WTC11 (cell line): ENCODE data around the gene ITFG1. TPM values are rescaled to one million over a fixed set of nuclear protein-coding genes. Genes with fewer than 3 reads are reported as not detected.
"Not testable (repeated sequence)": the region's sequence is repeated elsewhere in the genome, so short reads cannot be mapped to it uniquely, and the experiment has no call there.

Source experiments
- ATAC-seq: fragments of 200-7000 bp; cut with Tn5 transposase; 2 replicates; pipeline ENCODE4 v1.10.0; 2021; ENCODE audit warnings: mild to moderate bottlenecking, moderate library complexity
- CTCF ChIA-PET: fragments of 300-600 bp; sonication (Branson Sonifier 250); formaldehyde crosslinking; loops from one replicate; lab custom pipeline; 2021; ENCODE audit warnings: antibody characterized with exemption; lab: Charles Lee
- POLR2A ChIA-PET: fragments of 350-600 bp; sonication (Branson Sonifier 250); formaldehyde crosslinking; loops from one replicate; lab custom pipeline; 2021; ENCODE audit warnings: antibody characterized with exemption; lab: Charles Lee
- DNase-seq: peaks from one replicate; pipeline ENCODE4 v3.0.0; 2021; ENCODE audit warnings: low spot score
- H3K27ac Mint-ChIP-seq: 2 replicates; pipeline ENCODE4 v1.8.0; 2021; ENCODE audit warnings: mixed read lengths
- H3K27me3 Mint-ChIP-seq: 2 replicates; pipeline ENCODE4 v1.8.0; 2021; ENCODE audit warnings: low read depth, mild to moderate bottlenecking, moderate library complexity, mixed read lengths
- H3K36me3 Mint-ChIP-seq: 2 replicates; pipeline ENCODE4 v1.8.0; 2021; ENCODE audit warnings: mixed read lengths
- H3K4me1 Mint-ChIP-seq: 2 replicates; pipeline ENCODE4 v1.8.0; 2022; ENCODE audit warnings: mixed read lengths
- H3K4me3 Mint-ChIP-seq: 2 replicates; pipeline ENCODE4 v1.8.0; 2021; ENCODE audit warnings: mild to moderate bottlenecking, moderate library complexity, mixed read lengths
- H3K9me3 Mint-ChIP-seq: 2 replicates; pipeline ENCODE4 v1.8.0; 2021; ENCODE audit warnings: mixed read lengths
- ATF1 ChIP-seq: sonication (generic); formaldehyde crosslinking; IDR thresholded peaks from 2 replicates; pipeline ENCODE4 v1.8.1; 2023; ENCODE audit warnings: mild to moderate bottlenecking, moderate library complexity, missing genetic modification reagents
- GABPB1 ChIP-seq: sonication (generic); formaldehyde crosslinking; IDR thresholded peaks from 2 replicates; pipeline ENCODE4 v1.8.1; 2023; ENCODE audit warnings: mild to moderate bottlenecking, missing genetic modification reagents
- GTF2I ChIP-seq: fragments of 250-450 bp; sonication (Bioruptor Pico); conservative IDR thresholded peaks from 2 replicates; pipeline ENCODE4 v1.4.0; 2021; ENCODE audit warnings: mild to moderate bottlenecking
- JAZF1 ChIP-seq: fragments of 250-450 bp; sonication (Bioruptor Pico); IDR thresholded peaks from 2 replicates; pipeline ENCODE4 v1.9.0; 2021; ENCODE audit warnings: moderate library complexity, mild to moderate bottlenecking, inconsistent platforms
- NR2C2 ChIP-seq: sonication (generic); formaldehyde crosslinking; IDR thresholded peaks from 2 replicates; pipeline ENCODE4 v1.8.0; 2022; ENCODE audit warnings: mild to moderate bottlenecking, missing genetic modification reagents
- SMAD4 ChIP-seq: sonication (generic); formaldehyde crosslinking; IDR thresholded peaks from 2 replicates; pipeline ENCODE4 v1.8.0; 2022; ENCODE audit warnings: mild to moderate bottlenecking, missing genetic modification reagents
- SOX15 ChIP-seq: fragments of 250-450 bp; sonication (Bioruptor Pico); IDR thresholded peaks from 2 replicates; pipeline ENCODE4 v1.9.0; 2021; ENCODE audit warnings: mild to moderate bottlenecking
- TCF7 ChIP-seq: sonication (generic); formaldehyde crosslinking; IDR thresholded peaks from 2 replicates; pipeline ENCODE4 v1.8.0; 2022; ENCODE audit warnings: mild to moderate bottlenecking, low read depth, missing genetic modification reagents, moderate library complexity
- TEAD1 ChIP-seq: sonication (generic); formaldehyde crosslinking; IDR thresholded peaks from 2 replicates; pipeline ENCODE4 v1.8.0; 2022; ENCODE audit warnings: mild to moderate bottlenecking, missing genetic modification reagents
- ZNF416 ChIP-seq: fragments of 250-450 bp; sonication (Bioruptor Pico); IDR thresholded peaks from 2 replicates; pipeline ENCODE4 v1.9.0; 2021; ENCODE audit warnings: mild to moderate bottlenecking, inconsistent platforms
- total RNA-seq: library from RNA; stranded (reverse); gene quantifications from 3 replicates; pipeline ENCODE4 v1.2.3, GENCODE V29; 2021
- TF ChIP-seq, protein P1 (sequence below): sonication (generic); formaldehyde crosslinking; IDR thresholded peaks from 2 replicates; pipeline ENCODE4 v1.8.0; 2023; ENCODE audit warnings: mild to moderate bottlenecking, missing genetic modification reagents
- TF ChIP-seq, protein P2 (sequence below): sonication (generic); formaldehyde crosslinking; IDR thresholded peaks from 2 replicates; pipeline ENCODE4 v1.8.1; 2022; ENCODE audit warnings: low read depth, missing genetic modification reagents, borderline replicate concordance
- TF ChIP-seq, protein P3 (sequence below): sonication (generic); formaldehyde crosslinking; IDR thresholded peaks from 2 replicates; pipeline ENCODE4 v1.8.1; 2022; ENCODE audit warnings: missing genetic modification reagents, borderline replicate concordance
- TF ChIP-seq, protein P4 (sequence below): sonication (generic); formaldehyde crosslinking; IDR thresholded peaks from 2 replicates; pipeline ENCODE4 v1.8.0; 2022; ENCODE audit warnings: missing genetic modification reagents

Gene ITFG1
- total RNA-seq, 1 experiment from 2014 or later: 21.1 TPM

DNA sequence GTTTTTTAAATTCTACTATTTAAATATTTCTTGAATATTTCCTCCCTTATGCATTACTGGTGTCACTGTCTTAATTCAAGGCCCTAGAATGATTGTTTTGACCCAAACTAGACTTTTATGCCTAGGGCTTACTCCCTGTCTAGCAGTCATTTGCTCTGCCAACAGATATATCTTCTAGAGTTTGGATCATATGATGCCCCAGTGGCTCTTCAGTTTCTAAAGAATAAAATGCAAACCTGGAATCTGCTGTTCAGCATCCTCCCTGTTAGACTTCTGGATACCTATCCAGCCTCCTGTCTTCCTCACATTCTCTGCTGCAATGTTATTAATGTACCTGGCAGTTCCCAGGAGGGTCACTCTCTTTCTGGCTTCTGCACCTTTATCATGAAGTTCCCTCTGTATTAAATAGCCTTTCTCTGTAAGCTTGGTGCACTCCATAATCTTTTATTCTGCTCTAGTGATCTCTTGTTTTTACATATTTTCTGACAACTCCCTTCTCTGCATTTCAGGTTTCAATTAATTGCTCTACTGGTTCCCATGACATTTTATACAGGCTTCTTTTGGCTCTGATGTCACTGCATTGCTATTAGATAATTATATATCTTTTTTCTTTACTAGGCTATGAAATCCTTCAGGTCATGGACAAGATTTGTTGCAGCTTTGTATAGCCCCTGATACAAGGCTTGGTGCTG, 15.9 kb upstream of the ITFG1 start (continued):
- TF ChIP-seq, protein P1, sequence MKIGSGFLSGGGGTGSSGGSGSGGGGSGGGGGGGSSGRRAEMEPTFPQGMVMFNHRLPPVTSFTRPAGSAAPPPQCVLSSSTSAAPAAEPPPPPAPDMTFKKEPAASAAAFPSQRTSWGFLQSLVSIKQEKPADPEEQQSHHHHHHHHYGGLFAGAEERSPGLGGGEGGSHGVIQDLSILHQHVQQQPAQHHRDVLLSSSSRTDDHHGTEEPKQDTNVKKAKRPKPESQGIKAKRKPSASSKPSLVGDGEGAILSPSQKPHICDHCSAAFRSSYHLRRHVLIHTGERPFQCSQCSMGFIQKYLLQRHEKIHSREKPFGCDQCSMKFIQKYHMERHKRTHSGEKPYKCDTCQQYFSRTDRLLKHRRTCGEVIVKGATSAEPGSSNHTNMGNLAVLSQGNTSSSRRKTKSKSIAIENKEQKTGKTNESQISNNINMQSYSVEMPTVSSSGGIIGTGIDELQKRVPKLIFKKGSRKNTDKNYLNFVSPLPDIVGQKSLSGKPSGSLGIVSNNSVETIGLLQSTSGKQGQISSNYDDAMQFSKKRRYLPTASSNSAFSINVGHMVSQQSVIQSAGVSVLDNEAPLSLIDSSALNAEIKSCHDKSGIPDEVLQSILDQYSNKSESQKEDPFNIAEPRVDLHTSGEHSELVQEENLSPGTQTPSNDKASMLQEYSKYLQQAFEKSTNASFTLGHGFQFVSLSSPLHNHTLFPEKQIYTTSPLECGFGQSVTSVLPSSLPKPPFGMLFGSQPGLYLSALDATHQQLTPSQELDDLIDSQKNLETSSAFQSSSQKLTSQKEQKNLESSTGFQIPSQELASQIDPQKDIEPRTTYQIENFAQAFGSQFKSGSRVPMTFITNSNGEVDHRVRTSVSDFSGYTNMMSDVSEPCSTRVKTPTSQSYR: no peak
- no peak for TF ChIP-seq GTF2I
- TF ChIP-seq, protein P2, sequence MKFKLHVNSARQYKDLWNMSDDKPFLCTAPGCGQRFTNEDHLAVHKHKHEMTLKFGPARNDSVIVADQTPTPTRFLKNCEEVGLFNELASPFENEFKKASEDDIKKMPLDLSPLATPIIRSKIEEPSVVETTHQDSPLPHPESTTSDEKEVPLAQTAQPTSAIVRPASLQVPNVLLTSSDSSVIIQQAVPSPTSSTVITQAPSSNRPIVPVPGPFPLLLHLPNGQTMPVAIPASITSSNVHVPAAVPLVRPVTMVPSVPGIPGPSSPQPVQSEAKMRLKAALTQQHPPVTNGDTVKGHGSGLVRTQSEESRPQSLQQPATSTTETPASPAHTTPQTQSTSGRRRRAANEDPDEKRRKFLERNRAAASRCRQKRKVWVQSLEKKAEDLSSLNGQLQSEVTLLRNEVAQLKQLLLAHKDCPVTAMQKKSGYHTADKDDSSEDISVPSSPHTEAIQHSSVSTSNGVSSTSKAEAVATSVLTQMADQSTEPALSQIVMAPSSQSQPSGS: no peak

DNA sequence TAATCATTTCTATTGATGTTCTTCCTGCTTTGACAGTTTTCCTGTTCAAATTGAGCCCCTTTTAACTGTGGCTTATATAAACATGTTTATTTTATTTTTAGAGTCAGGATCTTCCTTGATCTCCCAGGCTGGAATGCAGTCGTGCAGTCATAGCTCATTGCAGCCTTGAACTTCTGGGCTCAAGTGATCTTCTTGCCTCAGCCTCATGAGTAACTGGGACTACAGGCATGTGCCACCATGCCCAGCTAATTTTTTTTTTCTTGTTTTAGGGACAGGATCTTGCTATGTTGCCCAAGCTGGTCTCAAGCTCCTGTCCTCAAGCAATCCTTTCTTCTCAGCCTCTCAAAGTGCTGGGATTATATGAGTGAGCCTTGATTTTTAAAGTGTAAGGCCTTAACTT, 14.9 kb upstream of the ITFG1 start:
- H3K27me3 Mint-ChIP-seq: no peaks in the 10 kb centered on the region
- no peak overlapping the region for H3K4me3 Mint-ChIP-seq
- no peak for ATAC-seq
- H3K9me3 Mint-ChIP-seq: no peaks in the 10 kb centered on the region
- DNase-seq: no peak
- no peaks in the 10 kb centered on the region for H3K4me1 Mint-ChIP-seq
- peak; percentile 78 for TF ChIP-seq GABPB1 (CRISPR knock-in tag)
- TF ChIP-seq NR2C2 (CRISPR knock-in tag): no peak
- TF ChIP-seq, all 79 proteins: peak for 1
- ChIA-PET POLR2A (no interaction called here), CTCF (no interaction called here)
- no peak overlapping the region for H3K27ac Mint-ChIP-seq
- H3K36me3 Mint-ChIP-seq: no peaks in the 10 kb centered on the region

DNA sequence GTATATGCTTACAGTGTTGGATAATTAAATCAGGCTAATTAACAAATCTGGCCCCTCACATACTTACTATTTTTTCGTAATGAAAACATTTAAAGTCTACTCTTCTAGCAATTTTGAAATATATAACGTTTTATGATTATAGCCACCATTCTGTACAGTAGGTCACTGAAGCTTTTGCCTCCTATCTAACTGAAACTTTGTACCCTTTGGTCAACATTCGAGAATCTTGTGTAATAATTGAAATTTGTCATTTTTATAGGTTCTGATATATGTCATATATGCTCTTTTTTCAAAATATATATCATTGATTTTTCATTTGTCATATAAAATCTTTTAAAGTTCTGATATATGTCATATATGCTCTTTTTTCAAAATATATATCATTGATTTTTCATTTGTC, 12.9 kb upstream of the ITFG1 start:
- Mint-ChIP-seq H3K4me3 (no peak overlapping the region), H3K9me3 (no peaks in the 10 kb centered on the region), H3K27me3 (no peaks in the 10 kb centered on the region), H3K36me3 (no peaks in the 10 kb centered on the region), H3K4me1 (peaks cover 4% of the 10 kb centered on the region), H3K27ac (no peak overlapping the region)
- CTCF ChIA-PET: no interaction called here
- TF ChIP-seq, protein P3, sequence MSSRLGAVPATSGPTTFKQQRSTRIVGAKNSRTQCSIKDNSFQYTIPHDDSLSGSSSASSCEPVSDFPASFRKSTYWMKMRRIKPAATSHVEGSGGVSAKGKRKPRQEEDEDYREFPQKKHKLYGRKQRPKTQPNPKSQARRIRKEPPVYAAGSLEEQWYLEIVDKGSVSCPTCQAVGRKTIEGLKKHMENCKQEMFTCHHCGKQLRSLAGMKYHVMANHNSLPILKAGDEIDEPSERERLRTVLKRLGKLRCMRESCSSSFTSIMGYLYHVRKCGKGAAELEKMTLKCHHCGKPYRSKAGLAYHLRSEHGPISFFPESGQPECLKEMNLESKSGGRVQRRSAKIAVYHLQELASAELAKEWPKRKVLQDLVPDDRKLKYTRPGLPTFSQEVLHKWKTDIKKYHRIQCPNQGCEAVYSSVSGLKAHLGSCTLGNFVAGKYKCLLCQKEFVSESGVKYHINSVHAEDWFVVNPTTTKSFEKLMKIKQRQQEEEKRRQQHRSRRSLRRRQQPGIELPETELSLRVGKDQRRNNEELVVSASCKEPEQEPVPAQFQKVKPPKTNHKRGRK (CRISPR knock-in tag): no peak
- TF ChIP-seq ATF1 (CRISPR knock-in tag): no peak
- TF ChIP-seq TCF7: no peak
- TF ChIP-seq JAZF1 (CRISPR knock-in tag): no peak
- TF ChIP-seq NR2C2 (CRISPR knock-in tag): no peak
- no peak for TF ChIP-seq SOX15 (CRISPR knock-in tag)
- no peak for TF ChIP-seq TEAD1 (CRISPR knock-in tag)
- TF ChIP-seq, protein P4, sequence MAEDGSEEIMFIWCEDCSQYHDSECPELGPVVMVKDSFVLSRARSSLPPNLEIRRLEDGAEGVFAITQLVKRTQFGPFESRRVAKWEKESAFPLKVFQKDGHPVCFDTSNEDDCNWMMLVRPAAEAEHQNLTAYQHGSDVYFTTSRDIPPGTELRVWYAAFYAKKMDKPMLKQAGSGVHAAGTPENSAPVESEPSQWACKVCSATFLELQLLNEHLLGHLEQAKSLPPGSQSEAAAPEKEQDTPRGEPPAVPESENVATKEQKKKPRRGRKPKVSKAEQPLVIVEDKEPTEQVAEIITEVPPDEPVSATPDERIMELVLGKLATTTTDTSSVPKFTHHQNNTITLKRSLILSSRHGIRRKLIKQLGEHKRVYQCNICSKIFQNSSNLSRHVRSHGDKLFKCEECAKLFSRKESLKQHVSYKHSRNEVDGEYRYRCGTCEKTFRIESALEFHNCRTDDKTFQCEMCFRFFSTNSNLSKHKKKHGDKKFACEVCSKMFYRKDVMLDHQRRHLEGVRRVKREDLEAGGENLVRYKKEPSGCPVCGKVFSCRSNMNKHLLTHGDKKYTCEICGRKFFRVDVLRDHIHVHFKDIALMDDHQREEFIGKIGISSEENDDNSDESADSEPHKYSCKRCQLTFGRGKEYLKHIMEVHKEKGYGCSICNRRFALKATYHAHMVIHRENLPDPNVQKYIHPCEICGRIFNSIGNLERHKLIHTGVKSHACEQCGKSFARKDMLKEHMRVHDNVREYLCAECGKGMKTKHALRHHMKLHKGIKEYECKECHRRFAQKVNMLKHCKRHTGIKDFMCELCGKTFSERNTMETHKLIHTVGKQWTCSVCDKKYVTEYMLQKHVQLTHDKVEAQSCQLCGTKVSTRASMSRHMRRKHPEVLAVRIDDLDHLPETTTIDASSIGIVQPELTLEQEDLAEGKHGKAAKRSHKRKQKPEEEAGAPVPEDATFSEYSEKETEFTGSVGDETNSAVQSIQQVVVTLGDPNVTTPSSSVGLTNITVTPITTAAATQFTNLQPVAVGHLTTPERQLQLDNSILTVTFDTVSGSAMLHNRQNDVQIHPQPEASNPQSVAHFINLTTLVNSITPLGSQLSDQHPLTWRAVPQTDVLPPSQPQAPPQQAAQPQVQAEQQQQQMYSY (CRISPR knock-in tag): no peak
- no peak for TF ChIP-seq SMAD4 (CRISPR knock-in tag)
- TF ChIP-seq ZNF416 (CRISPR knock-in tag): no peak
- DNase-seq (no peak), ATAC-seq (no peak)
- POLR2A ChIA-PET: no interaction called here

DNA sequence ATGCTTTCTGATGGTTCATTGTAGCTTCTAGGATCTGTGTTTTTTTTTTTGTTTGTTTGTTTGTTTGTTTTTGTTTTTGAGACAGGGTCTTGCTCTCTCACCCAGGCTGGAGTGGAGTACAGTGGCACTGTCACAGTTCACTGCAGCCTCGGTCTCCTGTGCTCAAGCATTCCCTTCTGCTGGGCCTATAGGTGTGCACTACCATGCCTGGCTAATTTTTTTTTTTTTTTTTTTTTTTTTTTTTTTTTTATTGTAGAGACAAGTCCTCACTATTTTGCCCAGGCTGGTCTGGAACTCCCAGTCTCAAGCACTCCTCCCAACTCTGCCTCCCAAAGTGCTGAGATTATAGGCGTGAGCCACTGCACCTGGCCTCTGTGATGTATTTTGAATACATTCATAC, 12.1 kb upstream of the ITFG1 start:
- H3K27ac Mint-ChIP-seq, ATAC-seq, POLR2A ChIA-PET, CTCF ChIA-PET, H3K9me3 Mint-ChIP-seq, H3K4me3 Mint-ChIP-seq, H3K27me3 Mint-ChIP-seq, H3K4me1 Mint-ChIP-seq, H3K36me3 Mint-ChIP-seq, DNase-seq: not testable (repeated sequence)
